ENCODE results near the gene UGT1A5.

GRCh38 chr2:233728723-233729301 lies 16.1 kb downstream of the UGT1A5 start, which contains the start of gene UGT1A3:
- no peak for TF ChIP-seq REST (IDR thresholded peaks at IDR 0.05; ENCODE audit: unreplicated experiment)
- no peak for TF ChIP-seq CTCF (conservative IDR thresholded peaks at IDR 0.05; ENCODE audit: low read depth in 2 of 2)
- no peak for TF ChIP-seq EZH2 (IDR thresholded peaks at IDR 0.05; ENCODE audit: low read depth, unreplicated experiment)
- no peak for TF ChIP-seq POLR2AphosphoS5 (IDR thresholded peaks at IDR 0.05; ENCODE audit: low read depth)
- no peak for TF ChIP-seq JUNB (IDR thresholded peaks at IDR 0.05; ENCODE audit: unreplicated experiment)
- no peak for TF ChIP-seq CREB1 (CRISPR knock-in tag; IDR thresholded peaks at IDR 0.05; ENCODE audit: low read depth)
- TF ChIP-seq ZNF331 (CRISPR knock-in tag; IDR thresholded peaks at IDR 0.05; ENCODE audit: low read depth): no peak
- TF ChIP-seq ZNF114 (CRISPR knock-in tag; IDR thresholded peaks at IDR 0.05): no peak
- TF ChIP-seq EZH2phosphoT487 (IDR thresholded peaks at IDR 0.05; ENCODE audit: unreplicated experiment): no peak

All from GM23338 (cell line).